ENCODE measurements around the gene MTMR3. TPM values are rescaled to one million over a fixed set of nuclear protein-coding genes. Genes with fewer than 3 reads are reported as not detected.
"Not testable (repeated sequence)": the region's sequence is repeated elsewhere in the genome, so short reads cannot be mapped to it uniquely, and the experiment has no call there.

The MTMR3 gene
- total RNA-seq, 1 experiment from 2014 or later, result 12.1 TPM

GRCh38 chr22:29861672-29862297, 21.2 kb upstream of the MTMR3 start:
- no peaks in the 10 kb centered on the region for H4K20me1 ChIP-seq (ENCODE audit: low read length)
- no peak for TF ChIP-seq CTCF (conservative IDR thresholded peaks at IDR 0.05; ENCODE audit: low read depth, low read length)
- TF ChIP-seq EZH2phosphoT487 (IDR thresholded peaks at IDR 0.05; ENCODE audit: borderline replicate concordance, low read length), result no peak
- TF ChIP-seq EZH2 (IDR thresholded peaks at IDR 0.05; ENCODE audit: low read length, unreplicated experiment), result no peak
- H3F3A ChIP-seq (ENCODE audit: low read length, unreplicated experiment), result no peaks in the 10 kb centered on the region
- no peak overlapping the region for H3K27ac ChIP-seq (ENCODE audit: low read length)
- no peak for ATAC-seq
- no peak overlapping the region for H3K9ac ChIP-seq (ENCODE audit: low read length)
- H3K4me3 ChIP-seq (ENCODE audit: low read length), result no peak overlapping the region
- no peaks in the 10 kb centered on the region for H3K9me3 ChIP-seq (ENCODE audit: low read length)
- CTCF ChIA-PET, result no interaction called here
- intact Hi-C loops (cut with micrococcal nuclease), result no loop called here
- H3K4me1 ChIP-seq (ENCODE audit: insufficient read depth, low read length), result no peaks in the 10 kb centered on the region
- POLR2A ChIA-PET (ENCODE audit: unreplicated experiment), result no interaction called here
- H3K4me2 ChIP-seq (ENCODE audit: low read length), result no peak overlapping the region
- no peaks in the 10 kb centered on the region for H3K27me3 ChIP-seq (ENCODE audit: low read length)
- DNase-seq, result no peak
- no peaks in the 10 kb centered on the region for H3K36me3 ChIP-seq (ENCODE audit: low read depth, low read length)
- no peaks in the 10 kb centered on the region for H3K9me2 ChIP-seq (replicated peaks; ENCODE audit: low read length)
- no peak overlapping the region for H2AFZ ChIP-seq (ENCODE audit: low read length)
- no TSS peak for BruUV-seq (replicated peaks)
- H3K79me2 ChIP-seq (ENCODE audit: low read length), result no peaks in the 10 kb centered on the region

- H3K9me3 ChIP-seq (ENCODE audit: low read length); ATAC-seq; H3K79me2 ChIP-seq (ENCODE audit: low read length); H3K27ac ChIP-seq (ENCODE audit: low read length); H3K36me3 ChIP-seq (ENCODE audit: low read depth, low read length); POLR2A ChIA-PET (ENCODE audit: unreplicated experiment); H3K4me3 ChIP-seq (ENCODE audit: low read length); H3K9me2 ChIP-seq (replicated peaks; ENCODE audit: low read length); H3K4me1 ChIP-seq (ENCODE audit: insufficient read depth, low read length); H4K20me1 ChIP-seq (ENCODE audit: low read length); H3K9ac ChIP-seq (ENCODE audit: low read length); H3K4me2 ChIP-seq (ENCODE audit: low read length); DNase-seq; intact Hi-C loops (cut with micrococcal nuclease); BruUV-seq (replicated peaks); CTCF ChIA-PET; H3K27me3 ChIP-seq (ENCODE audit: low read length); H3F3A ChIP-seq (ENCODE audit: low read length, unreplicated experiment); H2AFZ ChIP-seq (ENCODE audit: low read length): not testable (repeated sequence)
These were observed 17.4 kb upstream of the MTMR3 start for GRCh38 chr22:29865572-29865971.

- ChIA-PET POLR2A (ENCODE audit: unreplicated experiment) (no interaction called here), CTCF (no interaction called here)
- H3K36me3 ChIP-seq (ENCODE audit: low read depth, low read length), result no peaks in the 10 kb centered on the region
- H2AFZ ChIP-seq (ENCODE audit: low read length), result no peak overlapping the region
- H3F3A ChIP-seq (ENCODE audit: low read length, unreplicated experiment), result no peaks in the 10 kb centered on the region
- no peak for TF ChIP-seq EZH2phosphoT487 (IDR thresholded peaks at IDR 0.05; ENCODE audit: borderline replicate concordance, low read length)
- no peak for TF ChIP-seq CTCF (conservative IDR thresholded peaks at IDR 0.05; ENCODE audit: low read depth, low read length)
- TF ChIP-seq EZH2 (IDR thresholded peaks at IDR 0.05; ENCODE audit: low read length, unreplicated experiment), result no peak
- BruUV-seq (replicated peaks), result no TSS peak
- no peak for DNase-seq
- no peaks in the 10 kb centered on the region for H3K4me1 ChIP-seq (ENCODE audit: insufficient read depth, low read length)
- H4K20me1 ChIP-seq (ENCODE audit: low read length), result no peaks in the 10 kb centered on the region
- H3K9me2 ChIP-seq (replicated peaks; ENCODE audit: low read length), result no peaks in the 10 kb centered on the region
- no peaks in the 10 kb centered on the region for H3K9me3 ChIP-seq (ENCODE audit: low read length)
- no peak overlapping the region for H3K27ac ChIP-seq (ENCODE audit: low read length)
- H3K9ac ChIP-seq (ENCODE audit: low read length), result no peak overlapping the region
- no peak overlapping the region for H3K4me2 ChIP-seq (ENCODE audit: low read length)
- no peaks in the 10 kb centered on the region for H3K27me3 ChIP-seq (ENCODE audit: low read length)
- intact Hi-C loops (cut with micrococcal nuclease), result no loop called here
- H3K79me2 ChIP-seq (ENCODE audit: low read length), result no peaks in the 10 kb centered on the region
- no peak overlapping the region for H3K4me3 ChIP-seq (ENCODE audit: low read length)
- no peak for ATAC-seq
These were observed 15.7 kb upstream of the MTMR3 start for GRCh38 chr22:29867260-29867659.

All from PC-3 (cell line).